Liver (tissue), 3 donors: ENCODE data around the gene CDH13.

ENCODE experiments used
- ATF3 ChIP-seq: IDR thresholded peaks from 2 replicates; pipeline ENCODE4 v1.6.1; 2016; ENCODE audit warnings: antibody characterized with exemption
- CTCF ChIP-seq: fragments of 150-350 bp; IDR thresholded peaks from 2 replicates; pipeline ENCODE4 v1.5.1; 2017; ENCODE audit warnings: improper control_type of control experiment, low read depth, low read length; ENCODE audit not compliant: missing input control
- JUND ChIP-seq, 2 donors: IDR thresholded peaks; 2 replicates each; pipeline ENCODE4 v1.6.1; 2016; ENCODE audit warnings: antibody characterized with exemption in 2 of 2
- MAX ChIP-seq: IDR thresholded peaks from 2 replicates; pipeline ENCODE4 v1.6.1; 2016; ENCODE audit warnings: antibody characterized with exemption
- REST ChIP-seq: IDR thresholded peaks from 2 replicates; pipeline ENCODE4 v1.6.1; 2016; ENCODE audit warnings: antibody characterized with exemption, mild to moderate bottlenecking
- SP1 ChIP-seq: IDR thresholded peaks from 2 replicates; pipeline ENCODE4 v1.6.1; 2018; ENCODE audit warnings: antibody characterized with exemption, mild to moderate bottlenecking
- YY1 ChIP-seq: IDR thresholded peaks from 2 replicates; pipeline ENCODE4 v1.6.1; 2016; ENCODE audit warnings: antibody characterized with exemption, mild to moderate bottlenecking
- donor health status: healthy.
- donor health status: healthy.

GRCh38 chr16:83066881-83067280, 440.1 kb downstream of the CDH13 start:
- TF ChIP-seq YY1 (no peak), MAX (no peak), CTCF (no peak), REST (no peak), SP1 (no peak), ATF3 (no peak), JUND (IDR thresholded peaks at IDR 0.05) (no peak)
